Anterior cingulate cortex (tissue), 58 donors: Measurements from ENCODE around the gene KAT2B.

Experiments used
- DNase-seq, 58 donors: peaks; one replicate each; lab custom pipeline; 2025; lab: John Stamatoyannopoulos, UW

The KAT2B gene

GRCh38 chr3:20194793-20195460 is 154.7 kb downstream of the KAT2B start:
- DNase-seq: no peak

DNA sequence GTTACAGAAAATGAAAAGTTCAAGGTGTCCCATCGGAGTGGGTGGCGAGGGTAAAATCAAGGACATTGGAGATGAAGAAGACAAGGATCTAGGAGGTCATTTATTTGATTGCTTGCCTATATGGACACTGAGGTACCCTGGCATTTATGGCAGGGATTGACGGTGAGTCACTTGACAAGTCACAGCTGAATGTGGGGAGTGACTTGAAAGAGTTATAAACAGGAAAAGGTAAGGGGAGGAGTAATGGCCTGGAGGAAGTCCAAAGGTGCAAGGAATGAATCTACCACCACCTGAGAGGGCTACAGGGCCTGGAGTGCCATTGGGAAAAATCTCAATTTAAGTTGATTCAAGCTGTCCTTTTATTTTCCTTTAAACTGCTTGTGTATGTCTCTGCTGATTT is 157.5 kb downstream of the KAT2B start:
- DNase-seq: no peak

- DNase-seq: no peak
These were observed 160.9 kb downstream of the KAT2B start for GRCh38 chr3:20201143-20201542.
